ENCODE data around the gene KLHDC3.
"Not testable (repeated sequence)": the region's sequence is repeated elsewhere in the genome, so short reads cannot be mapped to it uniquely, and the experiment has no call there.

GRCh38 chr6:42998205-42998604 is 15.8 kb upstream of the KLHDC3 start:
- TF ChIP-seq CTCF (IDR thresholded peaks at IDR 0.05; ENCODE audit: control extremely low read depth in 1 of 3, insufficient read depth in 1 of 3, low read depth in 1 of 3, low read length in 3 of 3); JUN (IDR thresholded peaks at IDR 0.05; ENCODE audit: low read depth, low read length); POLR2AphosphoS5 (IDR thresholded peaks at IDR 0.05; ENCODE audit: low read depth, low read length); MAX (IDR thresholded peaks at IDR 0.05); CHD1 (IDR thresholded peaks at IDR 0.05; ENCODE audit: low read depth, low read length); EP300 (IDR thresholded peaks at IDR 0.05; ENCODE audit: borderline replicate concordance in 1 of 2, low read depth in 2 of 2, low read length in 2 of 2); CBX5 (IDR thresholded peaks at IDR 0.05; ENCODE audit: low read depth, low read length); SP1 (IDR thresholded peaks at IDR 0.05; ENCODE audit: low read depth, low read length); MAFK (IDR thresholded peaks at IDR 0.05; ENCODE audit: low read depth, low read length); SIN3A (conservative IDR thresholded peaks at IDR 0.05 in 1 of 2, IDR thresholded peaks at IDR 0.05 in 1 of 2; ENCODE audit: low read depth in 1 of 2, low read length in 2 of 2); SUZ12 (IDR thresholded peaks at IDR 0.05; ENCODE audit: low read length): not testable (repeated sequence)

Measured in H1 (cell line).